Effector memory CD4-positive, alpha-beta T cell (primary cell): Measurements from ENCODE around the gene SCCPDH.
"Not testable (repeated sequence)": the region's sequence is repeated elsewhere in the genome, so short reads cannot be mapped to it uniquely, and the experiment has no call there.

Experiments used
- DNase-seq, 3 donors: peaks; one replicate each; pipeline ENCODE4 v3.0.0-alpha.2; 2020
- H3K27ac ChIP-seq: 2 replicates; pipeline ENCODE4 v1.7.0; 2013; ENCODE audit warnings: mild to moderate bottlenecking, low read length, moderate library complexity; ENCODE audit not compliant: insufficient read depth, poor library complexity, severe bottlenecking
- H3K27me3 ChIP-seq: replicated peaks from 2 replicates; pipeline ENCODE4 v1.7.0; 2013; ENCODE audit warnings: mild to moderate bottlenecking, low read length; ENCODE audit not compliant: insufficient read depth, control insufficient read depth, poor library complexity, severe bottlenecking
- H3K36me3 ChIP-seq: 2 replicates; pipeline ENCODE4 v1.7.0; 2013; ENCODE audit warnings: mild to moderate bottlenecking, low read length, moderate library complexity; ENCODE audit not compliant: control insufficient read depth, insufficient read depth
- H3K4me1 ChIP-seq: 2 replicates; pipeline ENCODE4 v1.7.0; 2013; ENCODE audit warnings: low read length, mild to moderate bottlenecking; ENCODE audit not compliant: control insufficient read depth, insufficient read depth, poor library complexity, severe bottlenecking
- H3K4me3 ChIP-seq: 2 replicates; pipeline ENCODE4 v1.7.0; 2013; ENCODE audit warnings: low read length, low read depth, mild to moderate bottlenecking; ENCODE audit not compliant: insufficient read depth, poor library complexity, severe bottlenecking
- H3K9me3 ChIP-seq: 2 replicates; pipeline ENCODE4 v1.7.0; 2013; ENCODE audit warnings: mild to moderate bottlenecking, low read length, moderate library complexity; ENCODE audit not compliant: control insufficient read depth

The SCCPDH gene

DNA sequence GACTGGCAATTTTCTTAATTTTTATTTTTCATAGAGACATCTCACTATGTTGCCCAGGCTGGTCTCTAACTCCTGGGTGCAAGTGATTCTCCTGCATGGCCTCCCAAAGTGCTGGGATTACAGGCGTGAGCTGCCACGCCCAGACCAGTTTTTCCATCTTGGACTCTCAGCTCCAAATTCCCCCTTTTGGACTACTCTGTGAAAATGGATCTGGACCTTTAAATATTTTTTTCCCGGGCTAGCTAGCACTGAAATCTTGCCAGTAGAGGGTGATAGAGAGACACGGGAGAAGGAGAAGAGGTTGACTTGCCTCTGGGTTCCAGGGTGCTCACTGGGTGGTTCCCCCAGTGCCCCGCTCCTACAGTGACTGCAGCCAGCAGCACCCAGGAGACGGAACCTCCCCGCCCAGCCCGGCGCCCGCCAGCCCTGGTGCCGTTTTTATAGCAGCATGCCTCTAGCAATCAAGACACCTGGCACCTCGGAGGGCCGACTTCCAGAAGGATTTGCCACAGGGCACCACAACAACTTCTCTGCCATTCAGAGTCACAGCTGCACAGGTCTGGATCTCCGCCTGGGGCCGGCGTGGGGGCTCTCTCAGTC, 34.7 kb upstream of the SCCPDH start:
- no peak for DNase-seq
- Histone ChIP-seq H3K36me3 (no peaks in the 10 kb centered on the region), H3K4me3 (no peak overlapping the region), H3K27ac (no peak overlapping the region), H3K27me3 (no peaks in the 10 kb centered on the region), H3K4me1 (no peaks in the 10 kb centered on the region), H3K9me3 (no peaks in the 10 kb centered on the region)

DNA sequence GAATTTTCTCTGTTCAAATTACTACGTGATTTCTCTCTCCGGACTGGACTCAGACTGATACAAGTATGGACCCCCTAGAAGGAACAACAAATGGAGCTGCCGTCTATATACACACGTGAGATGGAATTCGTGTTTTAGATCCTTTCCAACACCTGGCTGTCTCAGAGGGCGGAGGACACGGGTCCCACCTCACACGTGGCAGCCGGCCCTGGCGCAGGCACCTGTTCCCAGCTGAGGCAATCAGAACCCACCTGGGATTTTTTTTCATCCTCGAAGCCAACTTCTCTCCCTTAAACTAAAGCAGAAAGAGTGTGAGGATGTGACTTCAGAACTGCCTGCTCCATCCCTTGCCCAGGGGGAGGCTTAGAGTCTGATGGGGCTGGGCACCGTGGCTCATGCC, 34.1 kb upstream of the SCCPDH start:
- H3K36me3 ChIP-seq: no peaks in the 10 kb centered on the region
- no peak overlapping the region for H3K27ac ChIP-seq
- H3K4me1 ChIP-seq: no peaks in the 10 kb centered on the region
- H3K9me3 ChIP-seq: no peaks in the 10 kb centered on the region
- no peak for DNase-seq
- H3K4me3 ChIP-seq: no peak overlapping the region
- H3K27me3 ChIP-seq: no peaks in the 10 kb centered on the region

DNA sequence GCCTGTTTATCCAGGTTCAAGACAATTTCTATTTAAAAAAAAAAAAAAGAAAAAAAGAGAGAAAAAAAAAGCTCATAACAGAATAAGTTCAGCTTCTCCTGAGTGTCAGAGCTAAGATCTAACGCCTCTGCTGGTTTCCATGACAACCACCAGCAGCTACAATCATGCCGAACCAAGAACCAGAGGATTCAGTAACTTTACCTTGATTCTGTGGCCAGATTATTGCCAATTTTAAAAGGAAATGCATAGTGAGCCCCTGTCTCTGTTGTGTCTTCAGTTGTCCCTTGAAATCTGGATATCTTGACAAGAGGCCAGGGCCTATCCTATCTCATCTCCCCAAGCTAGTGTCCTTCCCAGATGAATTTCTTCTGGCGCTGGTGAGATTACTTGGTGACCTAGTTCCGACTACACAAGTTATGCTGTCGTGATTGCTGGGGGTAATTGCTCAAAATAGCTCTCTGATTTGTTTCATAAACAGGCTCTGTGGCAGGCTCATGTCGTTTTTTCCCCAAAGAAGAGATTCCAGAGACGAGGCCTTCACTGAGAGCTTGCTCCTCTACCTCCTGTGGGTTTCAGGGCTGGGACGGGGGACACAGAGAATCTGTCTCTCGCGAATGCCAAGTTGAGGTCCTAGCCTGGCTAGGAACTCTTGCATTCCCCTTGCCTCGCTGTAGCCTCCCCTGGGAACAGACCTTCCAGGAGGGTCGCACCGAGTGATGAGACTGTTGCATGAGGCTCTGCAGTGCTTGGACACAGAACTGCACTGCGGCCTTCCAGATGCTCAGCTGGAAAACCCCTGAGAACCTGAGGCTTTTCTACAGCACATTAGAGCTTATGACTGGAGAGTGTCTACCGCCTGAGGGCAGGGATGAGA, 32.4 kb upstream of the SCCPDH start:
- no peaks in the 10 kb centered on the region for H3K36me3 ChIP-seq
- no peaks in the 10 kb centered on the region for H3K27me3 ChIP-seq
- H3K27ac ChIP-seq: no peak overlapping the region
- H3K9me3 ChIP-seq: no peaks in the 10 kb centered on the region
- no peak overlapping the region for H3K4me3 ChIP-seq
- DNase-seq: no peak
- H3K4me1 ChIP-seq: no peaks in the 10 kb centered on the region

DNA sequence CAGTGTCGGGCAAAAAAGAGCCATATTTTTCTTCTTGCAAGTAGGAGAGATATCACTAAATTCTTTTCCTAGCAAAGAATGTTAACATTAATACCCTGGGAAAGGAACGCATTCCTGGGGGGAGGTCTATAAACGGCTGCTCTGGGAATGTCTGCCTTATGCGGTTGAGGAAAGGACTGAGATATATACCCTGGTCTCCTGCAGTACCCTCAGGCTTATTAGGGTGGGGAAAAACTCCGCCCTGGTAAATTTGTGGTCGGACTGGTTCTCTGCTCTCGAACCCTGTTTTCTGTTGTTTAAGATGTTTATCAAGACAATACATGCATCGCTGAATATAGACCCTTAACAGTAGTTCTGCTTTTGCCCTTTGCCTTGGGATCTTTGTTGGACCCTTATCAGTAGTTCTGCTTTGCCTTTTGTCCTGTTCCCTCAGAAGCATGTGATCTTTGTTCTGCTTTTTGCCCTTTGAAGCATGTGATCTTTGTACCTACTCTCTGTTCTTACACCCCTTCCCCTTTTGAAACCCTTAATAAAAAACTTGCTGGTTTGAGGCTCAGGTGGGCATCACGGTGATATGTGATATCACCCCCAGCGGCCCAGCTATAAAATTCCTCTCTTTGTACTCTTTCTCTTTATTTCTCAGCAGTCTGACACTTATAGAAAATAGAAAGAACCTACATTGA, 29.9 kb upstream of the SCCPDH start:
- not testable (repeated sequence) for H3K27me3 ChIP-seq, H3K4me1 ChIP-seq, DNase-seq, H3K36me3 ChIP-seq, H3K27ac ChIP-seq, H3K9me3 ChIP-seq, H3K4me3 ChIP-seq

DNA sequence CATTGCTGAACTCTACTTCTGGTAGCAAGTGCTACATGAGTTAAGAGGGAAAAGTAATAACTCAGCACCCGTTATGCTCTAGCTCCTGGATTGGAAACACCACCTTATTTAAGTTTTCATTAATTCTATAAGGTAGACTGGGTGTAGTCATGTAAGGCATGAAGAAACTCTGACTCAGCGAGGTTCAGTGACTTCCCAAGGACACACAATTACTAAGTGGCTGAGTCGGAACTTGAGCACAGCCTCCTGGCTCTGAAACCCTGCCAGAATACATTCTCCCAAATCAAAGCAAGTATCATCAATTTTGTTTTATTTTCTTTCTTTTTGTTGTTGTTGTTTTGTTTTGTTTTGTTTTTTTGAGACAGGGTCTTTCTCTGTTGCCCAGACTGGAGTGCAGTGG, 29.1 kb upstream of the SCCPDH start:
- no peak for DNase-seq
- Histone ChIP-seq H3K4me1 (no peaks in the 10 kb centered on the region), H3K4me3 (no peak overlapping the region), H3K27me3 (no peaks in the 10 kb centered on the region), H3K36me3 (no peaks in the 10 kb centered on the region), H3K9me3 (no peaks in the 10 kb centered on the region), H3K27ac (no peak overlapping the region)

DNA sequence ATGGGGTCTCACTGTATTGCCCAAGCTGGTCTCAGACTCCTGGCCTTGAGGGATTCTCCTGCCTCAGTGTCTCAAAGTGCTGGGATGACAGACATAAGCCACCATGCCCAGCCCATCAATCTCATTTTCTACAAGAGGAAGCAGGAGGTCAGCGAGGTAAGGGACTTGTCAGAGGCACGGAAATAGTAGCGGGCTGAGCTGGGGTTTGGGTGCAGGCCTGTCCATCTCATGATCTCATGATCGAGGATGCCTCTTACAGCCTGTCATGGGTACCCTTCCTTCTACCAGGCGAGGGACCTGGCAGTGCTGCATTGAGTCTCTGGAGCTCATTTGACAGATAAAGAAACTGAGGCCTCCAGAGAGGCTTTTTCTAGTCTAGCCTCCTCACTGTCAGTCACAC, 28.5 kb upstream of the SCCPDH start:
- Histone ChIP-seq H3K9me3 (no peaks in the 10 kb centered on the region), H3K36me3 (no peaks in the 10 kb centered on the region), H3K27me3 (no peaks in the 10 kb centered on the region), H3K27ac (no peak overlapping the region), H3K4me1 (no peaks in the 10 kb centered on the region), H3K4me3 (no peak overlapping the region)
- DNase-seq: no peak

DNA sequence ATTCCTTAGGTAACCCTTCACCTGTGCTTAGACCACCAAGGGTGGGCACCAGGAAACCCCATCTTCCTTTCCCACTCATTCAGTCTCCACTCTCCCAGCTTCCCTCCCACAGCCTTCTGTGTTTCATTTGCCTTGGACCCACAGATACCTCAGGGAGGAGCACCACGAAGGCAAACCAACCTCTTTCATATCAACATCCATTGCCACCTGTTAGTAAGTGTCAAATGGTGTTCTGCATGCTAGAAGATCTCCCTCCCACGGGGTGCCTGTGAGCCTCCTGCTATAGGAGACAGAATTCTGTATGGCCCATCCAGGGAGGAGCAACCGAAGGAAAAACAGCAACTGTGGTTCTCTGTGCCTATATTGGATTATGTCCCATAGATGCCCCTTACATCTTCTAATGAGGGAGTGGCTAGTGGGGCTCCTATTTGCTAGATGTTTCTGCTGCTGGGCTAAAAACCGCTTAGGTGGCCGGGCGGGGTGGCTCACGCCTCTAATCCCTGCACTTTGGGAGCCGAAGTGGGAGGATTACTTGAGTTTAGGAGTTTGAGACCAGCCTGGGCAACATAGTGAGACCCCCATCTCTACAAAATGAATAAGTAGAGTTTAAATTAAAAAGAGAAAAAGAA, 25.6 kb upstream of the SCCPDH start:
- H3K4me1 ChIP-seq: no peaks in the 10 kb centered on the region
- no peak overlapping the region for H3K27ac ChIP-seq
- no peaks in the 10 kb centered on the region for H3K36me3 ChIP-seq
- no peak for DNase-seq
- no peaks in the 10 kb centered on the region for H3K9me3 ChIP-seq
- H3K4me3 ChIP-seq: peak overlapping the region; percentile 38
- no peaks in the 10 kb centered on the region for H3K27me3 ChIP-seq

DNA sequence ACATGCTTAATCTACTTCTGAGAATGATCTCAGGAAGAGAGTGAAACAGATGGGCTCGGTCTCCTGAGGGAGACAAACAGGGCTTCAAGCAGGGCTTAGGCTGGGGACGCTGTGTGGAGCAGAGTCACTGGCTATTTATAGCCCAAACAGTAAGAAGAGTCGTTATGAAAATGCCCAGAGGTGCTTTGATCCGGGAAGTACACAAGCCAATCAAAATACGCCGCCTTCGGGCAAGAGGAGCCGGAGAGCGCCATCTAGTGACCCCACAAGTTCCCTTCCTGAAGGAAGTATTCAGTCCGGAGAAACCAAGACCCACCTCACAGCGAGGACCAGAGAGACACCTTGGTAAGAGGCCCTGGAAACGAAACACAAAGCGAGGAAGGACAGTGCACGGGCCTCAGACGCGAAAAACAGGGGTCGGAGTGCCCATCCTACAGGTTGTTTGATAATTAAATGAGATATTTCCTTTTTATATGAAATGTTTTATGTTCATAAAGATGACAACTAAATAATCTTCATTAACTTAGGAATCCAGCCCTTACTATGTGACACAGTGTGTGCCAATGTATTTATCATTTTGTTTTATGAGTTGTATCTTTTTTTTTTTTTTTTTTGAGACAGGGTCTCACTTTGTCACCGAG, 25.0 kb upstream of the SCCPDH start:
- Histone ChIP-seq H3K36me3 (no peaks in the 10 kb centered on the region), H3K9me3 (no peaks in the 10 kb centered on the region), H3K27ac (no peak overlapping the region), H3K4me1 (no peaks in the 10 kb centered on the region), H3K4me3 (peak overlapping the region; percentile 38), H3K27me3 (no peaks in the 10 kb centered on the region)
- DNase-seq: peak; percentile 52 to 62 (median 56)

DNA sequence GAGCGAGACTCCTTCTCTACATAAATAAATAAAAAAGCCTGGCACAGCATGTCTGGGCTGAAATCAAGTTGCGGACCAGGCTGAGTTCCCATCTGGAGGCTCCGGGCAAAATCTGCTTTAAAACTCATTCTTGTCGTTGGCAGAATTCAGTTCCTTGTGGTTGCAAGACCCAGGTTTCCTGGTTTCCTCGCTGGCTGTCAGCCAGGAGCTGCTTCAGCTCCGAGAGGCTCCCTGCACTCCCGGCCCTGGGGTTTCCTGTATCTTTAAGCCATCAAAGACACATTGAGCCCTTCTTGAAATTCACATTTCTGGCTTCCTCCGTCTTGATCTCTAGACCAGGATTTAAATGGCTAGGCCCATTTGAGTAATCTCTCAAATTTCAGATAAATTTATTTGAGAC, 20.6 kb upstream of the SCCPDH start:
- no peaks in the 10 kb centered on the region for H3K36me3 ChIP-seq
- DNase-seq: no peak
- no peaks in the 10 kb centered on the region for H3K9me3 ChIP-seq
- H3K27ac ChIP-seq: no peak overlapping the region
- H3K4me3 ChIP-seq: no peak overlapping the region
- no peaks in the 10 kb centered on the region for H3K27me3 ChIP-seq
- no peaks in the 10 kb centered on the region for H3K4me1 ChIP-seq
